Loucy (cell line): ENCODE data around the gene ATP2A2.

Experiments
- EZH2phosphoT487 ChIP-seq: fragments of 200-600 bp; IDR thresholded peaks from 2 replicates; pipeline ENCODE4 v1.6.1; 2018; ENCODE audit warnings: antibody characterized with exemption, mild to moderate bottlenecking, moderate library complexity, borderline replicate concordance
- TF ChIP-seq, protein P1 (sequence below): fragments of 200-600 bp; sonication (generic); conservative IDR thresholded peaks from 2 replicates; pipeline ENCODE4 v1.5.1; 2014; ENCODE audit warnings: mild to moderate bottlenecking, antibody characterized with exemption, low read length

GRCh38 chr12:110314308-110314707 lies 33.3 kb downstream of the ATP2A2 start:
- TF ChIP-seq, protein P1, sequence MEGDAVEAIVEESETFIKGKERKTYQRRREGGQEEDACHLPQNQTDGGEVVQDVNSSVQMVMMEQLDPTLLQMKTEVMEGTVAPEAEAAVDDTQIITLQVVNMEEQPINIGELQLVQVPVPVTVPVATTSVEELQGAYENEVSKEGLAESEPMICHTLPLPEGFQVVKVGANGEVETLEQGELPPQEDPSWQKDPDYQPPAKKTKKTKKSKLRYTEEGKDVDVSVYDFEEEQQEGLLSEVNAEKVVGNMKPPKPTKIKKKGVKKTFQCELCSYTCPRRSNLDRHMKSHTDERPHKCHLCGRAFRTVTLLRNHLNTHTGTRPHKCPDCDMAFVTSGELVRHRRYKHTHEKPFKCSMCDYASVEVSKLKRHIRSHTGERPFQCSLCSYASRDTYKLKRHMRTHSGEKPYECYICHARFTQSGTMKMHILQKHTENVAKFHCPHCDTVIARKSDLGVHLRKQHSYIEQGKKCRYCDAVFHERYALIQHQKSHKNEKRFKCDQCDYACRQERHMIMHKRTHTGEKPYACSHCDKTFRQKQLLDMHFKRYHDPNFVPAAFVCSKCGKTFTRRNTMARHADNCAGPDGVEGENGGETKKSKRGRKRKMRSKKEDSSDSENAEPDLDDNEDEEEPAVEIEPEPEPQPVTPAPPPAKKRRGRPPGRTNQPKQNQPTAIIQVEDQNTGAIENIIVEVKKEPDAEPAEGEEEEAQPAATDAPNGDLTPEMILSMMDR: no peak
- no peak for TF ChIP-seq EZH2phosphoT487
